Nucleus accumbens (tissue), 56 donors: ENCODE results near the gene TUBA8.
"Not testable (repeated sequence)": the region's sequence is repeated elsewhere in the genome, so short reads cannot be mapped to it uniquely, and the experiment has no call there.

Source experiments
- DNase-seq, 56 donors: peaks; one replicate each; lab custom pipeline; 2025; lab: John Stamatoyannopoulos, UW

TUBA8 gene

GRCh38 chr22:18104566-18104965, 6.0 kb upstream of the TUBA8 start:
- no peak for DNase-seq

- not testable (repeated sequence) for DNase-seq
Observed at GRCh38 chr22:18105981-18106380, 4.6 kb upstream of the TUBA8 start.

- DNase-seq, result not testable (repeated sequence)
Observed at GRCh38 chr22:18106550-18107341, 3.9 kb upstream of the TUBA8 start.

- no peak for DNase-seq
Observed at GRCh38 chr22:18108187-18108586, 2.4 kb upstream of the TUBA8 start.

- DNase-seq, result no peak
Observed at GRCh38 chr22:18109410-18110193, 1.0 kb upstream of the TUBA8 start.

- DNase-seq, result no peak
Observed at GRCh38 chr22:18110954-18111758, 547 bp downstream of the TUBA8 start.

GRCh38 chr22:18111759-18112330, 1.2 kb downstream of the TUBA8 start:
- DNase-seq, result peak in 1 of 56 donors; percentile 12

GRCh38 chr22:18112440-18112839, 1.8 kb downstream of the TUBA8 start:
- DNase-seq, result no peak

GRCh38 chr22:18113680-18114394, 3.2 kb downstream of the TUBA8 start:
- no peak for DNase-seq

GRCh38 chr22:18114495-18114894, 3.9 kb downstream of the TUBA8 start:
- DNase-seq, result peak in 1 of 56 donors; percentile 7

GRCh38 chr22:18114976-18115652, 4.5 kb downstream of the TUBA8 start:
- no peak for DNase-seq

- no peak for DNase-seq
Observed at GRCh38 chr22:18115906-18116371, 5.3 kb downstream of the TUBA8 start.

- DNase-seq, result no peak
Observed at GRCh38 chr22:18116634-18117033, 6.0 kb downstream of the TUBA8 start.

- peak in 13 of 56 donors; percentile 21 to 74 (median 44) for DNase-seq
Observed at GRCh38 chr22:18118345-18118915, 7.8 kb downstream of the TUBA8 start.

GRCh38 chr22:18119409-18120110, 9.0 kb downstream of the TUBA8 start:
- DNase-seq, result no peak

GRCh38 chr22:18120857-18121256, 10.2 kb downstream of the TUBA8 start:
- DNase-seq, result no peak

GRCh38 chr22:18121506-18121905, 10.9 kb downstream of the TUBA8 start:
- DNase-seq, result peak in 2 of 56 donors; percentile 8 to 11

- DNase-seq, result no peak
Observed at GRCh38 chr22:18121954-18122554, 11.4 kb downstream of the TUBA8 start.
